ENCODE results near the gene SNX9.

Gene SNX9

DNA sequence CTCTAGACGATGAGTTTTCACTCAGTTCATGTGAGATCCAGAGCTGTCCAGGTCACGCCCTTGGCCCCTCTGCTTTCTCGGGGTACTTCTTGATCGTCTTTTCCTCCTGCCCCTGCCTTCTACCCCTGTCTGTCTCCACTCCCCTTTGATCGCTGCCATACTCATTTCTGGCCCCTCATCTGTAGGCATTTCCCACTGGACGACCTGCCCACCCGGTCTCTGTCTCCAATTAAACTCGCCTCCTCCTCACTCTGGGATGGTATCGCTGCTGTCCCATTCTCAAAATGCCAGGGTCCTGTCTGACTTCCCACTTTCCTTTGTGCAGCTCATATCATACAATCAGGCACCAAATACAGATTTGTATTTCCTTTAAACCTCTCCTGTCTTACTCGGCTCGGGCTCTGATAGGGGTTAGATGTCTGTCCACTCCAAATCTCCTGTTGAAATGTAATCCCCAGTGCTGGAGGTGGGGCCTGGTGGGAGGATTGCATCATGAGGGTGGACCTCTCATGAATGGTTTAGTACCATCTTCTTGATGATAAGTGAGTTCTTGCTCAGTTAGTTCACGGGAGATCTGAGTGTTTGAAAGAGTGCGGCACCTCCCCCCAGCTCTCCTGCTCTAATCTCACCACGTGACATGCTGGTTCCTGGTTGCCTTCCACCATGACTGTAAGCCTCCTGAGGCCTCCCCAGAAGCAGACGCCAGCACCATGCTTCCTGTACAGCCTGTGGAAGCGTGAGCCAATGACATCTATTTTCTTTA, 155.2 kb downstream of the SNX9 start:
- DNase-seq (ENCODE audit: low spot score) = no peak
- TF ChIP-seq, protein P1, sequence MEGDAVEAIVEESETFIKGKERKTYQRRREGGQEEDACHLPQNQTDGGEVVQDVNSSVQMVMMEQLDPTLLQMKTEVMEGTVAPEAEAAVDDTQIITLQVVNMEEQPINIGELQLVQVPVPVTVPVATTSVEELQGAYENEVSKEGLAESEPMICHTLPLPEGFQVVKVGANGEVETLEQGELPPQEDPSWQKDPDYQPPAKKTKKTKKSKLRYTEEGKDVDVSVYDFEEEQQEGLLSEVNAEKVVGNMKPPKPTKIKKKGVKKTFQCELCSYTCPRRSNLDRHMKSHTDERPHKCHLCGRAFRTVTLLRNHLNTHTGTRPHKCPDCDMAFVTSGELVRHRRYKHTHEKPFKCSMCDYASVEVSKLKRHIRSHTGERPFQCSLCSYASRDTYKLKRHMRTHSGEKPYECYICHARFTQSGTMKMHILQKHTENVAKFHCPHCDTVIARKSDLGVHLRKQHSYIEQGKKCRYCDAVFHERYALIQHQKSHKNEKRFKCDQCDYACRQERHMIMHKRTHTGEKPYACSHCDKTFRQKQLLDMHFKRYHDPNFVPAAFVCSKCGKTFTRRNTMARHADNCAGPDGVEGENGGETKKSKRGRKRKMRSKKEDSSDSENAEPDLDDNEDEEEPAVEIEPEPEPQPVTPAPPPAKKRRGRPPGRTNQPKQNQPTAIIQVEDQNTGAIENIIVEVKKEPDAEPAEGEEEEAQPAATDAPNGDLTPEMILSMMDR (IDR thresholded peaks at IDR 0.05; ENCODE audit: extremely low read depth, missing control alignments) = no peak

DNA sequence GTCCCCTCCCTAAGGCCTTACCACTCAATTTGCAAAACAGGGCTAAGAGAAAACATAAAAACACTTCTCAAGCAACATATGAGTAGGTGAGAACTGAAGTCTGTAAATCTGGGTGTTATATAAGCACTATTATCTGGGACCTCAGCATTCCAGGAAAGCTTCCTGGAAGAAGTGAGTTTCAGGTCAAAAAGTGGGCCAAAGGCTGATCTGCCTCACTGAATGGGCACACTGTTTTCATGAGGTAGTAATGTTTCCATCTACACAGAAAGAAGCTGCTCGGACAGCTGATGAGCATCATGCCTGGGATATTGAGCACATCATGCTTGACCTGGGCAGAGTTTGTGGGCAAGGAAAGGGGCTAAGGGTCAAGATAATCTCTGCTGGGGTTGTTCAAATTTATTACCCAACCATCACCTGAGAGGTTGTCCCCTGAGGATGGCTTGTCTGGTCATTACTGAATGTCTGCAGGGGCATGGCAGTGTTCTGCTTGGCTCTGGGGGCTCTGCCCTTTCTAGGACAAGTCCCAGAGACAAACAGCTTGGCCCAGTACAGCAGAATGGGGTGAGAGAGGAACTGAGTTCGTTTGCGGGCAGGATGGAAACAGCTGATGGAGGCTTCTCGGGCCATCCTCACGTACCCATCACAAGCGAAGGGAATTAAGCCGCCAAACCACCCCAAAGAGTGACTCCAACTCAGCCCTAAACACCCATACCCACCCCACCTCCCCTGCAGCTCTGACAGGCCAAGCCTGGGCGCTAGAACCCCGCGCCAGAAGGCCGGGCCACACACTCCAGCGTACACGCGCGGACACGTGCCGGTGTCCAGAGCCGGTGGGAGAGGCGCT, 157.5 kb downstream of the SNX9 start:
- DNase-seq (ENCODE audit: low spot score) = peak; percentile 35
- TF ChIP-seq, protein P1 (IDR thresholded peaks at IDR 0.05; ENCODE audit: extremely low read depth, missing control alignments) = no peak

DNA sequence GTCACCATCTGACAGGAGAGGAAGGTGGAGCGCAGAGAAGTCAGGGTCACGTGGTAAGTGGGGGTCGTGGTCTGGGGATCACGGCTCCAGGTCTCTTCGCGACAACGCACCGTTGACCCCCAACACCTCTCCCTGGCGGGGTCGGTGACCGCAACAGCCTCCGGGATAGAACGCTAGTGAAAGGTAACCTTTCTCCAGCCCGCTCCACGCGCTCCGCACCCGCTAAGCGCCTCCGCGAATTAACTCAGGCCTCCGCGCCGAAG, 158.0 kb downstream of the SNX9 start:
- DNase-seq (ENCODE audit: low spot score) = no peak
- TF ChIP-seq, protein P1 (IDR thresholded peaks at IDR 0.05; ENCODE audit: extremely low read depth, missing control alignments) = no peak

DNA sequence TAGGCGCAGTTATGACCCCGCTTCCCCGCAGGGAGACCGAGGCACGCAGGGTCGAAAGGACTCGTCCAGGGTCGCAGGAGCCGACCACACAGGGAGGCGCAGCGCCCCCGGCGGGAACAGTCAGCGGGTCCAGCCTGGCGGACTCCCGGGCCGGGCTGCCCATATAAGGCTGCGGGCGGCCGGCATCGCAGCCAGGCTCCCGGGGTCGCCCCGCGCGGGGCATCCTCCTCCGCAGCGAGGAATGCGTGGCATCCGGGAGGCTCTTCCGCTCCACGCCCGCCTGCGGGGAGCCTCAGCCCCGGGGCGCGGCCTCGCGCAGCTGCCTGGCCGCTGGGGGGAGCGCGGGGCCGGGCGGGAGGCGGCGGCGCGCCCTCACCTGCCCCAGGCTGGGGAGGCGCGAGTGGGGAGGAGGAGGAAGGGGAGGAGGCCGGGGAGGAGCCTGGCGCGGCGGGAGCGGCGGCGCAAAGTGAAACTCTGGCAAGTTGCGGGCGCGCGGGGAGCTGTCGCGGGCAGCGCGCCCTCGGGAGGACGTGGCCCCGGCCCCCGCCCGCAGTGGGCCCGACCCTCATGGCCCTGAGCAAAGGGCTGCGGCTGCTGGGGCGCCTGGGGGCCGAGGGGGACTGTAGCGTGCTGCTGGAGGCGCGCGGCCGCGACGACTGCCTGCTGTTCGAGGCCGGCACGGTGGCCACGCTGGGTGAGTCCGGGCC, 158.5 kb downstream of the SNX9 start, which contains the start of gene SYNJ2:
TSS of gene SYNJ2 (plus strand) at position 469 of the 707 bp plus-strand sequence. CDS start at position 568, 99 bp downstream.
- peak; percentile 89 for DNase-seq (ENCODE audit: low spot score)
- TF ChIP-seq, protein P1 (IDR thresholded peaks at IDR 0.05; ENCODE audit: extremely low read depth, missing control alignments) = peak; percentile 16

DNA sequence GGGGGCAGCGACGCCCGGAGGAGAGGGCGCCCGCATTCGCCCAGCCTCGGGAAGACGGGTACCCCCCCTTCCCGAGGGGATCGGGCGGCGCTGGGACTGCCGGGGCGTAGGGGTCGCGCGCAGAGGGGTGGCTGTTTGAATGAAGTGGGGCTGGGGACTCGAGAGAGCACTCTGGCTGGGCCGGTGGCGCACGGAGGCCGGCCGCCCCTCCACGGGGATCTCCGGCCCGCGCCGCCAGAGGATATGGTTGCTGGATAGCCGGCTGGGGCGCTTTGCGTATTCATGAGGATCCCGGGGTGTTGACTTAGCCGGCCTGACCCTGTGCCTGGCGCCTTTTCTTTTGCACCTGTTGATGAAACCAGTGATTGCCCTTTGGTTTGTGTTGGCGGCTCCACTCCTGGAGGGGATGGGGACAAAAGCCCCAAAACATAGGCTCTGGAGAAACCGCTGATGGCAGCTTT, 159.1 kb downstream of the SNX9 start:
- DNase-seq (ENCODE audit: low spot score) = peak; percentile 74
- TF ChIP-seq, protein P1 (IDR thresholded peaks at IDR 0.05; ENCODE audit: extremely low read depth, missing control alignments) = no peak

DNA sequence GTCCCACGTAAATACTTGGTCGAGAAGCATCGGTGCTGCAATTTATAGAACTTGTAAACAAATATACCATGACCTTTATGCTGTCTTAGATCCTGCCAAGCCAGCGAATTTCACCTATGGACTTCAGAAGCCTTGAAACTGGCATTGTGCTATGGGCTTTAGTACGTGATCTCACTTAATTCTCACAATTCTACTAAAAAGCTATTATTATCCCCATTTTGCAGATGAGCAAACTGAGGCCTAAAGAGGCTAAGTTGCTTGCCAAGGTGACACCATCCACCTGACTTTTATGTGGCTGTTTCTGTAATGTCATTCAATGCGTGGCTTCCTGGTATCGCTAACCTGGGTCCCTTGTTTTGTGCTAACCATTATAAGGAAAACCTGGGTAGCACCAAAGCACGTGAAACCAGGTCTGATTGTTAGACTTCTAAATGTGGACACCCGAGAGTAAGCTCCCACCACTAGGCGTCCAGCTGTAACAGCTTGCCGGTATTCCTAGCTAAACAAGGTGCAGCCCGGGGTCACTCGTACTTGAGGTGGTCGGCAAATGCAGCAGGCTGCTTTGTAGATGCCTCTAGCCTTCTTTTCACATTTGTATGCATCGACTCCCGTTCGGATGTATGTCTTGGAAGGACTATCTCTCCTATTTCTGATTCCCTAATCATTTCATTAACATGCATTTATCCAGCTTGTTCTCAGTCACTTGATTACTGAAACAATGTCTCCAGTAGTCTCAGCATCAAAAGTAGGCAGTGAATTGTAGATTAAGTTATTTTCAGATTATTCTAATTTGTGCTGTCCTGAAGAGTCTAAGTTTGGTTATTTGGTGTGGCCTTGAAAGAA, 159.7 kb downstream of the SNX9 start:
- peak; percentile 34 for DNase-seq (ENCODE audit: low spot score)
- TF ChIP-seq, protein P1 (IDR thresholded peaks at IDR 0.05; ENCODE audit: extremely low read depth, missing control alignments) = no peak
